GM12878 (cell line): ENCODE measurements around the gene PRDX3. TPM values are rescaled to one million over a fixed set of nuclear protein-coding genes. Genes with fewer than 3 reads are reported as not detected.

Source experiments
- ATAC-seq: fragments of 200-7000 bp; cut with Tn5 transposase; 3 replicates; pipeline ENCODE4 v1.9.1; 2020; ENCODE audit warnings: mild to moderate bottlenecking, moderate library complexity
- BruUV-seq: library from RNA; stranded (reverse); fragments of 400-500 nt; replicated peaks from 2 replicates; lab custom pipeline; 2021; lab: Mats Ljungman, UMichigan
- CTCF ChIA-PET: fragments of 300-600 bp; sonication (Branson Sonifier 250); formaldehyde crosslinking; extraction: SDS; loops from one replicate; lab custom pipeline; 2021; ENCODE audit warnings: inconsistent platforms; lab: Yijun Ruan, JAX
- POLR2A ChIA-PET: fragments of 350-600 bp; formaldehyde crosslinking; extraction: SDS; loops from one replicate; lab custom pipeline; 2021; ENCODE audit warnings: inconsistent platforms; lab: Charles Lee
- RAD21 ChIA-PET: fragments of 300-600 bp; sonication (Branson Sonifier 250); formaldehyde crosslinking; loops from one replicate; lab custom pipeline; 2023; ENCODE audit warnings: antibody characterized with exemption; ENCODE audit not compliant: unreplicated experiment; lab: Charles Lee
- SMC1A ChIA-PET: fragments of 300-600 bp; sonication (Branson Sonifier 250); formaldehyde crosslinking; loops from one replicate; lab custom pipeline; 2023; ENCODE audit not compliant: unreplicated experiment, uncharacterized antibody; lab: Charles Lee
- DNase-seq: peaks from one replicate; pipeline ENCODE4 v3.0.0-alpha.2; 2011; ENCODE audit warnings: low read depth, low spot score
- FAIRE-seq: peaks from 3 replicates; lab custom pipeline; 2011; peaks lifted over from hg19 to GRCh38; lab: Jason Lieb, UNC
- H2AFZ ChIP-seq: 2 replicates; pipeline ENCODE4 v1.6.0; 2011; ENCODE audit warnings: low read depth, low read length, control low read depth; ENCODE audit not compliant: control insufficient read depth
- H3K27ac ChIP-seq: 2 replicates; pipeline ENCODE4 v1.5.1; 2011; ENCODE audit warnings: control low read depth; ENCODE audit not compliant: control insufficient read depth, insufficient read depth
- H3K27me3 ChIP-seq, 2 experiments: replicated peaks in 1 of 2; 2 replicates each; pipeline versions ENCODE4 v1.6.0 to v1.6.1; 2011; ENCODE audit warnings: low read length in 1 of 2; ENCODE audit not compliant: control insufficient read depth in 2 of 2, insufficient read depth in 2 of 2
- H3K36me3 ChIP-seq, 2 experiments: 2 replicates each; pipeline ENCODE4 v1.5.1; 2011; ENCODE audit warnings: low read length in 1 of 2; ENCODE audit not compliant: control insufficient read depth in 2 of 2, insufficient read depth in 2 of 2
- H3K4me1 ChIP-seq: 2 replicates; pipeline ENCODE4 v1.6.1; 2011; ENCODE audit warnings: mild to moderate bottlenecking, low read length, moderate library complexity, mixed read lengths; ENCODE audit not compliant: control insufficient read depth, insufficient read depth
- H3K4me2 ChIP-seq: 2 replicates; pipeline ENCODE4 v1.6.0; 2011; ENCODE audit warnings: control low read depth; ENCODE audit not compliant: control insufficient read depth, insufficient read depth
- H3K4me3 ChIP-seq: fragments of 200-600 bp; sonication (generic); 2 replicates; pipeline ENCODE4 v1.5.1; 2016
- H3K79me2 ChIP-seq: 2 replicates; pipeline ENCODE4 v1.6.0; 2011; ENCODE audit warnings: low read length; ENCODE audit not compliant: control insufficient read depth, insufficient read depth
- H3K9ac ChIP-seq: 2 replicates; pipeline ENCODE4 v1.8.0; 2011; ENCODE audit warnings: low read length, control low read depth, mixed read lengths; ENCODE audit not compliant: control insufficient read depth, insufficient read depth
- H3K9me3 ChIP-seq: replicated peaks from 3 replicates; pipeline ENCODE4 v1.5.1; 2011; ENCODE audit warnings: mild to moderate bottlenecking, low read length; ENCODE audit not compliant: control insufficient read depth, insufficient read depth
- H4K20me1 ChIP-seq: 2 replicates; pipeline ENCODE4 v1.6.0; 2011; ENCODE audit not compliant: control insufficient read depth, insufficient read depth
- ESRRA ChIP-seq: IDR thresholded peaks from 2 replicates; pipeline ENCODE4 v1.6.1; 2012; ENCODE audit warnings: mild to moderate bottlenecking, low read length, improper control_type of control experiment
- ETV6 ChIP-seq, 2 experiments: fragments of 450-650 bp in 1 of 2; IDR thresholded peaks in 1 of 2; conservative IDR thresholded peaks in 1 of 2; 2 replicates each; pipeline ENCODE4 v1.6.1; 2014; ENCODE audit warnings: antibody characterized with exemption in 1 of 2, borderline replicate concordance in 1 of 2, low read depth in 1 of 2, mild to moderate bottlenecking in 1 of 2, moderate library complexity in 1 of 2
- JUNB ChIP-seq: IDR thresholded peaks from 2 replicates; pipeline ENCODE4 v1.6.1; 2016; ENCODE audit warnings: antibody characterized with exemption, mild to moderate bottlenecking
- NFYA ChIP-seq: IDR thresholded peaks from 2 replicates; pipeline ENCODE4 v1.6.1; 2011; ENCODE audit warnings: low read depth, mild to moderate bottlenecking, low read length, improper control_type of control experiment, borderline replicate concordance
- NRF1 ChIP-seq: conservative IDR thresholded peaks from 2 replicates; pipeline ENCODE4 v1.6.1; 2011; ENCODE audit warnings: mild to moderate bottlenecking, low read depth, low read length, improper control_type of control experiment
- RAD21 ChIP-seq: IDR thresholded peaks from 2 replicates; pipeline ENCODE4 v1.6.1; 2011; ENCODE audit warnings: mild to moderate bottlenecking, low read depth, low read length, moderate library complexity; ENCODE audit not compliant: insufficient read depth
- RBBP5 ChIP-seq: fragments of 200-600 bp; sonication (generic); conservative IDR thresholded peaks from 2 replicates; pipeline ENCODE4 v1.6.1; 2016
- RFX5 ChIP-seq: IDR thresholded peaks from 2 replicates; pipeline ENCODE4 v1.6.1; 2011; ENCODE audit warnings: low read depth, low read length, improper control_type of control experiment
- SMAD1 ChIP-seq: fragments of 450-650 bp; IDR thresholded peaks from 2 replicates; pipeline ENCODE4 v1.6.1; 2018; ENCODE audit warnings: mild to moderate bottlenecking, low read depth; ENCODE audit not compliant: partially characterized antibody
- SUZ12 ChIP-seq: fragments of 200-600 bp; sonication (generic); IDR thresholded peaks from one replicate; pipeline ENCODE4 v1.6.1; 2018; ENCODE audit warnings: antibody characterized with exemption, mild to moderate bottlenecking; ENCODE audit not compliant: unreplicated experiment
- TCF12 ChIP-seq: IDR thresholded peaks from 2 replicates; pipeline ENCODE4 v1.6.1; 2011; ENCODE audit warnings: low read depth, mild to moderate bottlenecking, low read length
- ZZZ3 ChIP-seq: IDR thresholded peaks from 2 replicates; pipeline ENCODE4 v1.6.1; 2011; ENCODE audit warnings: low read depth; ENCODE audit not compliant: control insufficient read depth, insufficient read length
- WGBS: methylation state at CpG from one replicate; pipeline ENCODE4 v1.1.6; 2016; ENCODE audit warnings: low lambda C conversion rate; ENCODE audit not compliant: insufficient replicate concordance, insufficient coverage; ENCODE audit errors: missing lambda C conversion rate; 5-methylcytosine and 5-hydroxymethylcytosine counted together
- in situ Hi-C: fragments of 300-500 bp; cut with MboI; formaldehyde crosslinking; loops from 9 replicates; pipeline ENCODE4 v1.14.3; 2018; ENCODE audit warnings: mixed read lengths
- intact Hi-C: fragments of 100-400 bp; cut with micrococcal nuclease; formaldehyde crosslinking; loops from one replicate; pipeline ENCODE4 v1.14.2; 2022; ENCODE audit not compliant: unreplicated experiment
- polyA plus RNA-seq, 11 experiments: library from polyadenylated mRNA; depleted of rRNA in 4 of 11; unstranded in 6 of 11; stranded (reverse) in 5 of 11; fragments of >200 nt; fragmentation: Nextera tagmentation in 4 of 11; fragmentation: Illumina TruSeq in 1 of 11; extraction: Ambion mirVana in 4 of 11; extraction: Trizol in 1 of 11; gene quantifications; 1 replicate in 1 of 11; 2 replicates in 10 of 11; pipeline versions ENCODE4 v1.2.1 to v1.2.3, GENCODE V29; 2011 to 2016; ENCODE audit warnings: inconsistent platforms in 2 of 11, missing spikeins in 2 of 11, low read depth in 1 of 11
- total RNA-seq, 4 experiments: library from RNA; depleted of rRNA in 3 of 4; stranded (reverse); fragments of >200 nt in 3 of 4; fragmentation: Illumina TruSeq in 1 of 4; extraction: Trizol in 1 of 4; gene quantifications; 2 replicates each; pipeline versions ENCODE4 v1.2.1 to v1.2.3, GENCODE V29; 2013 to 2021
- TF ChIP-seq, protein P1 (sequence below), 3 experiments: IDR thresholded peaks in 2 of 3; conservative IDR thresholded peaks in 1 of 3; 2 replicates each; pipeline ENCODE4 v1.5.1; 2011; ENCODE audit warnings: low read depth in 3 of 3, low read length in 3 of 3, mild to moderate bottlenecking in 3 of 3, control low read depth in 2 of 3, moderate library complexity in 2 of 3, inconsistent platforms in 1 of 3, mixed read lengths in 1 of 3; ENCODE audit not compliant: control insufficient read depth in 2 of 3, insufficient read depth in 1 of 3; ENCODE audit errors: extremely low read depth in 1 of 3

The PRDX3 gene
- total and polyA plus RNA-seq, 10 of the 15 experiments (the other 5 are each of a cell fraction or from before 2014, with no cell fraction given), result 195 to 1,431 (median 398) TPM

DNA sequence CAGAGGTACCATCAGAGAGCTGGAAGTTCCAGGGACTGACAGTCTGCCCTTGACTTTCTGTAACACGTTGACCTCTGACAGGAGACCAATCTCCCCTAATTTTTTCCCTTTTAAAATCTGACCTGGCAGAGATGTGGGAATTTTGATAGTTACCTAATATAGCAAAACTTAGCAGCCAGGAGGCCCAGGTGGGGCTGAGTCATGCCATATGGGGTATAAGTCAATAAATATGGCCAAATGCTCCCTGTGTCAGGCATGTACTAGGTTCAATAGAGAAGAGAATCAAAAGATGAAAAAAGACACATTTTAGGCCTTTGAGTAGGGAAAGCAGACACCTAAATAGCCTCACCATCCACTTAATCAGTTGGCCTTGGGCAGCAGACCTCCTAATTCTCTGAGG lies 22.6 kb upstream of the PRDX3 start:
- ChIA-PET RAD21 (interaction anchor here (2.6 kb wide), 1 partner anchor 243 kb away, joined by 42 read pairs; no protein-coding TSS in a partner anchor), POLR2A (no interaction called here), SMC1A (interaction anchor here (1.0 to 4.6 kb wide), 4 partner anchors 11 to 277 kb away, joined by 3 to 22 read pairs (median 4); no protein-coding TSS in a partner anchor), CTCF (interaction anchor here (0.9 to 7.4 kb wide), 5 partner anchors 31 to 348 kb away, joined by 4 to 89 read pairs (median 6); partner anchors contain the start of gene RGS10)
- Histone ChIP-seq H2AFZ (no peak overlapping the region), H3K27ac (no peak overlapping the region), H3K4me1 (peaks cover 5% of the 10 kb centered on the region), H4K20me1 (no peaks in the 10 kb centered on the region), H3K9me3 (no peaks in the 10 kb centered on the region), H3K36me3 (no peaks in the 10 kb centered on the region), H3K4me2 (no peak overlapping the region), H3K4me3 (no peak overlapping the region), H3K9ac (no peak overlapping the region), H3K79me2 (no peaks in the 10 kb centered on the region), H3K27me3 (no peaks in the 10 kb centered on the region)
- intact Hi-C loops, result no loop called here
- no peak for TF ChIP-seq SMAD1
- in situ Hi-C loops, result no loop called here
- ATAC-seq (no peak), DNase-seq (no peak), FAIRE-seq (no peak)
- 60% methylated on average over 1 of the region's 1 CpG for WGBS
- no TSS peak for BruUV-seq

GRCh38 chr10:119199231-119199992 lies 20.8 kb upstream of the PRDX3 start:
- Histone ChIP-seq H3K4me2 (no peak overlapping the region), H3K9me3 (no peaks in the 10 kb centered on the region), H3K27ac (no peak overlapping the region), H3K4me1 (no peaks in the 10 kb centered on the region), H3K79me2 (no peaks in the 10 kb centered on the region), H4K20me1 (no peaks in the 10 kb centered on the region), H3K36me3 (no peaks in the 10 kb centered on the region), H3K9ac (no peak overlapping the region), H3K4me3 (no peak overlapping the region), H2AFZ (no peak overlapping the region), H3K27me3 (no peaks in the 10 kb centered on the region)
- ChIA-PET POLR2A (interaction anchor here (0.6 to 2.2 kb wide), 6 partner anchors 12 to 743 kb away, joined by 3 to 6 read pairs (median 3); no protein-coding TSS in a partner anchor), RAD21 (interaction anchor here (0.7 to 3.1 kb wide), 43 partner anchors 9 to 466 kb away, joined by 3 to 42 read pairs (median 4); partner anchors contain the start of genes GRK5, NANOS1 and RGS10), SMC1A (interaction anchor here (0.6 to 3.0 kb wide), 47 partner anchors 9 to 632 kb away, joined by 3 to 30 read pairs (median 4); no protein-coding TSS in a partner anchor), CTCF (interaction anchor here (0.5 to 7.4 kb wide), 78 partner anchors 9 to 1703 kb away, joined by 3 to 89 read pairs (median 4); partner anchors contain the start of genes CACUL1, GRK5, NANOS1 and PRDX3)
- in situ Hi-C loops (loop anchor here (5.0 to 25.0 kb wide), 2 partner anchors 218 to 637 kb away; no protein-coding TSS in a partner anchor), intact Hi-C loops (loop anchor here (1.0 kb wide), 2 partner anchors 218 to 246 kb away; no protein-coding TSS in a partner anchor)
- BruUV-seq, result no TSS peak
- FAIRE-seq (peak; percentile 81), DNase-seq (no peak), ATAC-seq (peak; percentile 93)
- WGBS, result 64% methylated on average over 9 of the region's 9 CpGs
- no peak for TF ChIP-seq RBBP5
- TF ChIP-seq ESRRA, result no peak
- peak; percentile 62; the same call in 1 of the 2 replicates for TF ChIP-seq TCF12
- no peak for TF ChIP-seq NFYA
- TF ChIP-seq JUNB, result no peak
- no peak for TF ChIP-seq SUZ12
- TF ChIP-seq, protein P1, sequence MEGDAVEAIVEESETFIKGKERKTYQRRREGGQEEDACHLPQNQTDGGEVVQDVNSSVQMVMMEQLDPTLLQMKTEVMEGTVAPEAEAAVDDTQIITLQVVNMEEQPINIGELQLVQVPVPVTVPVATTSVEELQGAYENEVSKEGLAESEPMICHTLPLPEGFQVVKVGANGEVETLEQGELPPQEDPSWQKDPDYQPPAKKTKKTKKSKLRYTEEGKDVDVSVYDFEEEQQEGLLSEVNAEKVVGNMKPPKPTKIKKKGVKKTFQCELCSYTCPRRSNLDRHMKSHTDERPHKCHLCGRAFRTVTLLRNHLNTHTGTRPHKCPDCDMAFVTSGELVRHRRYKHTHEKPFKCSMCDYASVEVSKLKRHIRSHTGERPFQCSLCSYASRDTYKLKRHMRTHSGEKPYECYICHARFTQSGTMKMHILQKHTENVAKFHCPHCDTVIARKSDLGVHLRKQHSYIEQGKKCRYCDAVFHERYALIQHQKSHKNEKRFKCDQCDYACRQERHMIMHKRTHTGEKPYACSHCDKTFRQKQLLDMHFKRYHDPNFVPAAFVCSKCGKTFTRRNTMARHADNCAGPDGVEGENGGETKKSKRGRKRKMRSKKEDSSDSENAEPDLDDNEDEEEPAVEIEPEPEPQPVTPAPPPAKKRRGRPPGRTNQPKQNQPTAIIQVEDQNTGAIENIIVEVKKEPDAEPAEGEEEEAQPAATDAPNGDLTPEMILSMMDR (IDR thresholded peaks at IDR 0.05 in 2 of 3, conservative IDR thresholded peaks at IDR 0.05 in 1 of 3; ENCODE audit: control insufficient read depth in 2 of 3, extremely low read depth in 1 of 3, insufficient read depth in 1 of 3, low read depth in 3 of 3, low read length in 3 of 3), result peak; percentile 72 to 88 (median 80)
- no peak for TF ChIP-seq NRF1
- no peak for TF ChIP-seq ZZZ3
- no peak for TF ChIP-seq RFX5
- TF ChIP-seq ETV6 (conservative IDR thresholded peaks at IDR 0.05 in 1 of 2, IDR thresholded peaks at IDR 0.05 in 1 of 2; ENCODE audit: borderline replicate concordance in 1 of 2, low read depth in 1 of 2), result no peak
- TF ChIP-seq RAD21, result peak; percentile 84
